WTC11 (cell line): Measurements from ENCODE around the gene WFS1. TPM values are rescaled to one million over a fixed set of nuclear protein-coding genes. Genes with fewer than 3 reads are reported as not detected.

ENCODE experiments used
- ATAC-seq: fragments of 200-7000 bp; cut with Tn5 transposase; 2 replicates; pipeline ENCODE4 v1.10.0; 2021; ENCODE audit warnings: mild to moderate bottlenecking, moderate library complexity
- CTCF ChIA-PET: fragments of 300-600 bp; sonication (Branson Sonifier 250); formaldehyde crosslinking; loops from one replicate; lab custom pipeline; 2021; ENCODE audit warnings: antibody characterized with exemption; lab: Charles Lee
- POLR2A ChIA-PET: fragments of 350-600 bp; sonication (Branson Sonifier 250); formaldehyde crosslinking; loops from one replicate; lab custom pipeline; 2021; ENCODE audit warnings: antibody characterized with exemption; lab: Charles Lee
- DNase-seq: peaks from one replicate; pipeline ENCODE4 v3.0.0; 2021; ENCODE audit warnings: low spot score
- H3K27ac Mint-ChIP-seq: 2 replicates; pipeline ENCODE4 v1.8.0; 2021; ENCODE audit warnings: mixed read lengths
- H3K27me3 Mint-ChIP-seq: 2 replicates; pipeline ENCODE4 v1.8.0; 2021; ENCODE audit warnings: low read depth, mild to moderate bottlenecking, moderate library complexity, mixed read lengths
- H3K36me3 Mint-ChIP-seq: 2 replicates; pipeline ENCODE4 v1.8.0; 2021; ENCODE audit warnings: mixed read lengths
- H3K4me1 Mint-ChIP-seq: 2 replicates; pipeline ENCODE4 v1.8.0; 2022; ENCODE audit warnings: mixed read lengths
- H3K4me3 Mint-ChIP-seq: 2 replicates; pipeline ENCODE4 v1.8.0; 2021; ENCODE audit warnings: mild to moderate bottlenecking, moderate library complexity, mixed read lengths
- H3K9me3 Mint-ChIP-seq: 2 replicates; pipeline ENCODE4 v1.8.0; 2021; ENCODE audit warnings: mixed read lengths
- ATF1 ChIP-seq: sonication (generic); formaldehyde crosslinking; IDR thresholded peaks from 2 replicates; pipeline ENCODE4 v1.8.1; 2023; ENCODE audit warnings: mild to moderate bottlenecking, moderate library complexity, missing genetic modification reagents
- E2F5 ChIP-seq: sonication (generic); formaldehyde crosslinking; IDR thresholded peaks from 2 replicates; pipeline ENCODE4 v1.8.1; 2022; ENCODE audit warnings: mild to moderate bottlenecking, moderate library complexity, missing genetic modification reagents
- ESRRA ChIP-seq: sonication (generic); formaldehyde crosslinking; IDR thresholded peaks from 2 replicates; pipeline ENCODE4 v1.8.1; 2022; ENCODE audit warnings: mild to moderate bottlenecking, missing genetic modification reagents, borderline replicate concordance
- ETV6 ChIP-seq: sonication (generic); formaldehyde crosslinking; IDR thresholded peaks from 2 replicates; pipeline ENCODE4 v1.8.1; 2022; ENCODE audit warnings: mild to moderate bottlenecking, missing genetic modification reagents
- FOXP4 ChIP-seq: sonication (generic); formaldehyde crosslinking; IDR thresholded peaks from 2 replicates; pipeline ENCODE4 v1.8.0; 2022; ENCODE audit warnings: mild to moderate bottlenecking, missing genetic modification reagents
- GABPB1 ChIP-seq: sonication (generic); formaldehyde crosslinking; IDR thresholded peaks from 2 replicates; pipeline ENCODE4 v1.8.1; 2023; ENCODE audit warnings: mild to moderate bottlenecking, missing genetic modification reagents
- GRHL2 ChIP-seq: fragments of 250-450 bp; sonication (Bioruptor Pico); IDR thresholded peaks from 2 replicates; pipeline ENCODE4 v1.8.0; 2022; ENCODE audit warnings: mild to moderate bottlenecking, moderate library complexity; ENCODE audit not compliant: insufficient replicate concordance, severe bottlenecking
- GTF2I ChIP-seq: fragments of 250-450 bp; sonication (Bioruptor Pico); conservative IDR thresholded peaks from 2 replicates; pipeline ENCODE4 v1.4.0; 2021; ENCODE audit warnings: mild to moderate bottlenecking
- HMGA2 ChIP-seq: fragments of 250-450 bp; sonication (Bioruptor Pico); IDR thresholded peaks from 2 replicates; pipeline ENCODE4 v1.4.0; 2021; ENCODE audit warnings: mild to moderate bottlenecking, moderate library complexity
- HMGXB4 ChIP-seq: sonication (generic); formaldehyde crosslinking; IDR thresholded peaks from 2 replicates; pipeline ENCODE4 v1.8.1; 2023; ENCODE audit warnings: mild to moderate bottlenecking, moderate library complexity, missing genetic modification reagents
- MXD4 ChIP-seq: fragments of 250-450 bp; sonication (Bioruptor Pico); IDR thresholded peaks from 2 replicates; pipeline ENCODE4 v1.8.0; 2021; ENCODE audit warnings: mild to moderate bottlenecking, moderate library complexity, borderline replicate concordance
- NR2C2 ChIP-seq: sonication (generic); formaldehyde crosslinking; IDR thresholded peaks from 2 replicates; pipeline ENCODE4 v1.8.0; 2022; ENCODE audit warnings: mild to moderate bottlenecking, missing genetic modification reagents
- PRRX2 ChIP-seq: fragments of 250-450 bp; sonication (Bioruptor Pico); IDR thresholded peaks from 2 replicates; pipeline ENCODE4 v1.8.0; 2021; ENCODE audit warnings: mild to moderate bottlenecking
- SOX15 ChIP-seq: fragments of 250-450 bp; sonication (Bioruptor Pico); IDR thresholded peaks from 2 replicates; pipeline ENCODE4 v1.9.0; 2021; ENCODE audit warnings: mild to moderate bottlenecking
- STAT6 ChIP-seq: sonication (generic); formaldehyde crosslinking; conservative IDR thresholded peaks from 2 replicates; pipeline ENCODE4 v1.8.1; 2023; ENCODE audit warnings: mild to moderate bottlenecking, low read depth, missing genetic modification reagents, moderate library complexity
- USF2 ChIP-seq: sonication (generic); formaldehyde crosslinking; IDR thresholded peaks from 2 replicates; pipeline ENCODE4 v1.8.1; 2023; ENCODE audit warnings: mild to moderate bottlenecking, missing genetic modification reagents, moderate library complexity
- ZMAT4 ChIP-seq: fragments of 250-450 bp; sonication (Bioruptor Pico); IDR thresholded peaks from 2 replicates; pipeline ENCODE4 v1.9.0; 2021; ENCODE audit warnings: mild to moderate bottlenecking
- ZNF263 ChIP-seq: sonication (generic); formaldehyde crosslinking; IDR thresholded peaks from 2 replicates; pipeline ENCODE4 v1.8.1; 2022; ENCODE audit warnings: low read depth, mild to moderate bottlenecking, moderate library complexity, missing genetic modification reagents
- ZNF416 ChIP-seq: fragments of 250-450 bp; sonication (Bioruptor Pico); IDR thresholded peaks from 2 replicates; pipeline ENCODE4 v1.9.0; 2021; ENCODE audit warnings: mild to moderate bottlenecking, inconsistent platforms
- ZNF423 ChIP-seq: fragments of 250-450 bp; sonication (Bioruptor Pico); IDR thresholded peaks from 2 replicates; pipeline ENCODE4 v2.1.2; 2022; ENCODE audit warnings: mild to moderate bottlenecking, moderate library complexity
- ZNF512 ChIP-seq: sonication (generic); formaldehyde crosslinking; IDR thresholded peaks from 2 replicates; pipeline ENCODE4 v1.8.1; 2022; ENCODE audit warnings: missing genetic modification reagents, borderline replicate concordance
- ZNF671 ChIP-seq: fragments of 250-450 bp; sonication (Bioruptor Pico); IDR thresholded peaks from 2 replicates; pipeline ENCODE4 v1.8.0; 2021; ENCODE audit warnings: mild to moderate bottlenecking
- total RNA-seq: library from RNA; stranded (reverse); gene quantifications from 3 replicates; pipeline ENCODE4 v1.2.3, GENCODE V29; 2021

The WFS1 gene
- total RNA-seq, 1 experiment from 2014 or later = 34.7 TPM

DNA sequence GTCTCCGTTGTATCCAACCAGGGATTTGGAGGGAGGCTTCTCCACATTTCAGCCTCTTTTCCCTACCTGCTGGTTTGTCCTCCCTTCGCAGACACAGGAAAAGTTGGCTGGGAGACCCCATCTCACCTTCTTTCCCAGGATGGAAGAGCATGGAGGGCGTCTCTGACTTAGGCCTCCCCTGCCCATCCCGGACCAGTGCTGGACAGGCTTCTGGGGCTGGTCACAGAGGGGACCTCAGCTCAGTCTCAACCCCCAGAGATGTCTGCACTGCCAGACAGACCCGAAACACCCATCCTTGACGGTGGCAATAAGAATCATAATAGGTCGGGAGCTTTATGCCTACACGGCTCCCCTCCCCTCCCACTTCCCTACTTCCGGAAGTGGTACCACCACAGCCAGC lies 1.6 kb downstream of the WFS1 start:
- H3K4me1 Mint-ChIP-seq = peaks cover 55% of the 10 kb centered on the region
- H3K27ac Mint-ChIP-seq = no peak overlapping the region
- TF ChIP-seq ZMAT4 (CRISPR knock-in tag) (no peak), GTF2I (CRISPR knock-in tag) (no peak), ZNF671 (CRISPR knock-in tag) (no peak), PRRX2 (no peak), ZNF416 (CRISPR knock-in tag) (no peak), ZNF263 (CRISPR knock-in tag) (no peak), GABPB1 (CRISPR knock-in tag) (no peak), FOXP4 (CRISPR knock-in tag) (no peak), MXD4 (CRISPR knock-in tag) (no peak), HMGA2 (no peak), STAT6 (CRISPR knock-in tag) (no peak), ZNF512 (no peak), USF2 (CRISPR knock-in tag) (no peak), ATF1 (no peak), GRHL2 (CRISPR knock-in tag) (no peak), ESRRA (no peak), SOX15 (no peak)
- no peak for DNase-seq
- no peaks in the 10 kb centered on the region for H3K9me3 Mint-ChIP-seq
- H3K27me3 Mint-ChIP-seq = peaks cover 8% of the 10 kb centered on the region
- peak overlapping the region; percentile 79 for H3K4me3 Mint-ChIP-seq
- ChIA-PET POLR2A (no interaction called here), CTCF (interaction anchor here (1.2 to 31.0 kb wide), 4 partner anchors 14 to 58 kb away, joined by 3 to 713 read pairs (median 8); no protein-coding TSS in a partner anchor)
- H3K36me3 Mint-ChIP-seq = no peaks in the 10 kb centered on the region
- no peak for ATAC-seq

GRCh38 chr4:6271701-6272465 lies 2.2 kb downstream of the WFS1 start:
- Mint-ChIP-seq H3K9me3 (no peaks in the 10 kb centered on the region), H3K4me1 (peaks cover 55% of the 10 kb centered on the region), H3K36me3 (no peaks in the 10 kb centered on the region), H3K27me3 (peaks cover 8% of the 10 kb centered on the region), H3K4me3 (0 out of 2 replicates have a peak overlapping the region, but pooled peaks have one; percentile 4), H3K27ac (no peak overlapping the region; the same call in 1 of the 2 replicates)
- POLR2A ChIA-PET = no interaction called here
- CTCF ChIA-PET = interaction anchor here (0.9 to 31.0 kb wide), 5 partner anchors 14 to 403 kb away, joined by 3 to 713 read pairs (median 6); no protein-coding TSS in a partner anchor
- DNase-seq (no peak), ATAC-seq (no peak)
- TF ChIP-seq GRHL2 (CRISPR knock-in tag) = no peak
- no peak for TF ChIP-seq MXD4 (CRISPR knock-in tag)
- no peak for TF ChIP-seq E2F5 (CRISPR knock-in tag)
- no peak for TF ChIP-seq ETV6 (CRISPR knock-in tag)
- no peak for TF ChIP-seq ZNF671 (CRISPR knock-in tag)
- TF ChIP-seq ZNF423 (CRISPR knock-in tag) = no peak
- TF ChIP-seq NR2C2 (CRISPR knock-in tag) = no peak
- no peak for TF ChIP-seq HMGXB4 (CRISPR knock-in tag)
- no peak for TF ChIP-seq FOXP4 (CRISPR knock-in tag)
